HCT116 (cell line): ENCODE data around the gene LTA4H. TPM values are rescaled to one million over a fixed set of nuclear protein-coding genes. Genes with fewer than 3 reads are reported as not detected.

Experiments
- ATAC-seq: fragments of 200-7000 bp; cut with Tn5 transposase; 2 replicates; pipeline ENCODE4 v1.9.1; 2020; ENCODE audit warnings: mild to moderate bottlenecking, moderate library complexity
- BruUV-seq: library from RNA; stranded (reverse); fragments of 400-500 nt; replicated peaks from 2 replicates; lab custom pipeline; 2021; lab: Mats Ljungman, UMichigan
- CTCF ChIA-PET: fragments of 300-600 bp; sonication (Branson Sonifier 250); formaldehyde crosslinking; loops from one replicate; lab custom pipeline; 2021; ENCODE audit warnings: antibody characterized with exemption; lab: Charles Lee
- POLR2A ChIA-PET: fragments of 300-600, 350-600 bp; sonication (Branson Sonifier 250); formaldehyde crosslinking; loops from one replicate; lab custom pipeline; 2021; ENCODE audit warnings: antibody characterized with exemption; lab: Charles Lee
- RAD21 ChIA-PET, 2 experiments: fragments of 300-600 bp; sonication (Branson Sonifier 250); formaldehyde crosslinking; loops; one replicate each; lab custom pipeline; 2023; ENCODE audit warnings: low total read pairs in 2 of 2; ENCODE audit not compliant: uncharacterized antibody in 2 of 2, unreplicated experiment in 2 of 2, low non-redundant PET in 1 of 2; lab: Charles Lee
- DNase-seq: peaks from one replicate; pipeline ENCODE4 v3.0.0-alpha.2; 2010; ENCODE audit warnings: low read depth, low spot score
- H2AFZ ChIP-seq: fragments of 200-600 bp; shearing (Covaris generic), sonication (generic); 2 replicates; pipeline ENCODE4 v1.6.1; 2017; ENCODE audit warnings: low read depth, mixed run types, mixed read lengths, antibody characterized with exemption, low read length; ENCODE audit not compliant: poor library complexity, severe bottlenecking
- H3K27ac ChIP-seq: 2 replicates; pipeline ENCODE4 v1.5.1; 2012; ENCODE audit warnings: low read depth, low read length
- H3K27me3 ChIP-seq: fragments of 200-600 bp; sonication (generic); 2 replicates; pipeline ENCODE4 v1.6.1; 2016; ENCODE audit warnings: mixed run types, low read length, mixed read lengths; ENCODE audit not compliant: insufficient read depth
- H3K36me3 ChIP-seq, 2 experiments: fragments of 200-500 bp in 1 of 2; fragments of 200-600 bp in 1 of 2; sonication (Bioruptor generic) in 1 of 2; sonication (generic) in 1 of 2; 2 replicates each; pipeline versions ENCODE4 v1.5.1 to v1.6.1; 2014 to 2016; ENCODE audit warnings: low read length in 2 of 2, inconsistent platforms in 1 of 2, mixed read lengths in 1 of 2, mixed run types in 1 of 2; ENCODE audit not compliant: insufficient read depth in 2 of 2, control insufficient read depth in 1 of 2
- H3K4me1 ChIP-seq, 2 experiments: fragments of 200-600 bp in 1 of 2; sonication (generic) in 1 of 2; 2 replicates each; pipeline versions ENCODE4 v1.5.1 to v1.6.1; 2012 to 2017; ENCODE audit warnings: low read length in 2 of 2, inconsistent platforms in 1 of 2, mild to moderate bottlenecking in 1 of 2, mixed read lengths in 1 of 2, mixed run types in 1 of 2, moderate library complexity in 1 of 2; ENCODE audit not compliant: insufficient read depth in 2 of 2, control insufficient read depth in 1 of 2
- H3K4me2 ChIP-seq: fragments of 200-600 bp; sonication (generic); 2 replicates; pipeline ENCODE4 v1.6.1; 2017; ENCODE audit warnings: mixed run types, low read length, mixed read lengths
- H3K4me3 ChIP-seq, 2 experiments: fragments of 200-600 bp in 1 of 2; sonication (generic) in 1 of 2; replicated peaks in 1 of 2; 2 replicates each; pipeline ENCODE4 v1.5.1; 2011 to 2016; ENCODE audit warnings: low read length in 2 of 2, control low read depth in 1 of 2, low read depth in 1 of 2, mild to moderate bottlenecking in 1 of 2, mixed read lengths in 1 of 2, mixed run types in 1 of 2
- H3K79me2 ChIP-seq: fragments of 200-600 bp; sonication (generic); 2 replicates; pipeline ENCODE4 v1.6.1; 2017; ENCODE audit warnings: mild to moderate bottlenecking, mixed run types, low read length, moderate library complexity, mixed read lengths; ENCODE audit not compliant: insufficient read depth
- H3K9ac ChIP-seq: fragments of 200-600 bp; sonication (generic); 2 replicates; pipeline ENCODE4 v1.6.1; 2016; ENCODE audit warnings: low read length, mixed read lengths
- H3K9me2 ChIP-seq: fragments of 200-600 bp; sonication (generic), shearing (Covaris generic); 2 replicates; pipeline ENCODE4 v1.6.1; 2017; ENCODE audit warnings: mixed run types, mild to moderate bottlenecking, moderate library complexity; ENCODE audit not compliant: insufficient read depth
- H3K9me3 ChIP-seq, 2 experiments: fragments of 200-500 bp in 1 of 2; fragments of 200-600 bp in 1 of 2; sonication (Bioruptor generic) in 1 of 2; sonication (generic) in 1 of 2; 2 replicates each; pipeline ENCODE4 v1.6.1; 2014 to 2017; ENCODE audit warnings: low read length in 2 of 2, mixed read lengths in 2 of 2, inconsistent platforms in 1 of 2, low read depth in 1 of 2, mild to moderate bottlenecking in 1 of 2, mixed run types in 1 of 2, moderate library complexity in 1 of 2; ENCODE audit not compliant: control insufficient read depth in 1 of 2, insufficient read depth in 1 of 2
- H4K20me1 ChIP-seq: fragments of 200-600 bp; sonication (generic), shearing (Covaris generic); 2 replicates; pipeline ENCODE4 v1.6.1; 2017; ENCODE audit warnings: mixed run types, mild to moderate bottlenecking, moderate library complexity; ENCODE audit not compliant: insufficient read depth
- CEBPB ChIP-seq: IDR thresholded peaks from 2 replicates; pipeline ENCODE4 v1.6.1; 2012; ENCODE audit warnings: low read depth
- CTCF ChIP-seq, 3 experiments: fragments of 200-600 bp in 1 of 3; sonication (generic) in 1 of 3; IDR thresholded peaks in 2 of 3; conservative IDR thresholded peaks in 1 of 3; 2 replicates each; pipeline ENCODE4 v1.5.1; 2012 to 2017; ENCODE audit warnings: low read depth in 2 of 3, low read length in 2 of 3, antibody characterized with exemption in 1 of 3, borderline replicate concordance in 1 of 3, control low read depth in 1 of 3, mild to moderate bottlenecking in 1 of 3, mixed read lengths in 1 of 3, mixed run types in 1 of 3, moderate library complexity in 1 of 3; ENCODE audit not compliant: insufficient read depth in 1 of 3
- ELF1 ChIP-seq: IDR thresholded peaks from 2 replicates; pipeline ENCODE4 v1.6.1; 2012; ENCODE audit warnings: low read depth, borderline replicate concordance
- EZH2 ChIP-seq: fragments of 200-600 bp; sonication (generic); IDR thresholded peaks from 2 replicates; pipeline ENCODE4 v1.6.1; 2017; ENCODE audit warnings: antibody characterized with exemption, mixed run types
- FOSL1 ChIP-seq: IDR thresholded peaks from 2 replicates; pipeline ENCODE4 v1.6.1; 2012; ENCODE audit warnings: low read depth
- JUND ChIP-seq: IDR thresholded peaks from 2 replicates; pipeline ENCODE4 v1.6.1; 2012
- POLR2A ChIP-seq: IDR thresholded peaks from 2 replicates; pipeline ENCODE4 v1.7.0; 2011; ENCODE audit warnings: borderline replicate concordance; ENCODE audit not compliant: insufficient read depth, insufficient read length; ENCODE audit errors: extremely low read depth
- POLR2AphosphoS5 ChIP-seq: IDR thresholded peaks from 2 replicates; pipeline ENCODE4 v1.6.1; 2011; ENCODE audit warnings: mild to moderate bottlenecking, low read depth, low read length, moderate library complexity
- RAD21 ChIP-seq: IDR thresholded peaks from 2 replicates; pipeline ENCODE4 v1.6.1; 2012; ENCODE audit warnings: low read depth, mild to moderate bottlenecking
- REST ChIP-seq: IDR thresholded peaks from 2 replicates; pipeline ENCODE4 v1.6.1; 2012; ENCODE audit warnings: low read depth
- SIN3A ChIP-seq: IDR thresholded peaks from 2 replicates; pipeline ENCODE4 v1.6.1; 2012; ENCODE audit warnings: low read depth
- SRF ChIP-seq: IDR thresholded peaks from 2 replicates; pipeline ENCODE4 v1.6.1; 2012; ENCODE audit warnings: low read depth
- intact Hi-C: fragments of 100-400 bp; cut with micrococcal nuclease; formaldehyde crosslinking; loops from 2 replicates; pipeline ENCODE4 v1.10.0; 2022
- total RNA-seq: library from RNA; stranded (reverse); gene quantifications from one replicate; pipeline ENCODE4 v1.2.1, GENCODE V29; 2021; ENCODE audit not compliant: unreplicated experiment
- TF ChIP-seq, protein P1 (sequence below): IDR thresholded peaks from 2 replicates; pipeline ENCODE4 v1.6.1; 2012
- TF ChIP-seq, protein P2 (sequence below): IDR thresholded peaks from 2 replicates; pipeline ENCODE4 v1.6.1; 2012

Gene LTA4H
- total RNA-seq, 1 experiment from 2014 or later: 163 TPM

DNA sequence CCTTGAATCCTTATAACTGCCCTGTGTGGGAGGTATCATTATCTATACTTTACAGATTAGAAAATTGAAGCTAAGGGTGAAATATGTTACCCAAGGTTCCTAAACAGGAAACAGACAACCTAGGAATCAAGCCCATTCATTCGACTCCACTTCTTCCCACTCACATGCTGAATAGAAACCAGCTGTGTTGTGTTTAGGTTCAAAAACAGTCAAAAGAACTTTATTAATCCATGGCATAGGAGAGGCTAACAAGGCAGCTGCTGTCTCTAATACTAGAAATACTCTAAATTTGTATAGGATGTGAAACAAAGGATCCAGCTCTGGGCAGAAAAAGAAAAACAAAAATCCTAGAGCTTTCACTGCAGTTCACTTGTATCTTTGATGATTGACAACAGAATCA, 82.4 kb downstream of the LTA4H start:
- H4K20me1 ChIP-seq: no peaks in the 10 kb centered on the region
- no peak overlapping the region for H3K4me2 ChIP-seq
- intact Hi-C loops: no loop called here
- no peak overlapping the region for H3K9ac ChIP-seq
- no TSS peak for BruUV-seq
- RAD21 ChIA-PET: no interaction called here
- H2AFZ ChIP-seq: no peak overlapping the region
- POLR2A ChIA-PET: interaction anchor here (3.8 kb wide), 1 partner anchor 10 kb away, joined by 11 read pairs; the partner anchor contains the start of genes AMDHD1 and CCDC38
- no peaks in the 10 kb centered on the region for H3K27me3 ChIP-seq
- H3K79me2 ChIP-seq: no peaks in the 10 kb centered on the region
- TF ChIP-seq CEBPB (no peak), CTCF (IDR thresholded peaks at IDR 0.05 in 2 of 3, conservative IDR thresholded peaks at IDR 0.05 in 1 of 3; ENCODE audit: borderline replicate concordance in 1 of 3, insufficient read depth in 1 of 3, low read depth in 2 of 3, low read length in 2 of 3) (no peak), JUND (no peak), RAD21 (no peak), ELF1 (no peak), SRF (no peak), POLR2A (no peak), REST (no peak), FOSL1 (no peak), POLR2AphosphoS5 (no peak), EZH2 (no peak), SIN3A (no peak)
- TF ChIP-seq, protein P1, sequence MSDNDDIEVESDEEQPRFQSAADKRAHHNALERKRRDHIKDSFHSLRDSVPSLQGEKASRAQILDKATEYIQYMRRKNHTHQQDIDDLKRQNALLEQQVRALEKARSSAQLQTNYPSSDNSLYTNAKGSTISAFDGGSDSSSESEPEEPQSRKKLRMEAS: no peak
- TF ChIP-seq, protein P2, sequence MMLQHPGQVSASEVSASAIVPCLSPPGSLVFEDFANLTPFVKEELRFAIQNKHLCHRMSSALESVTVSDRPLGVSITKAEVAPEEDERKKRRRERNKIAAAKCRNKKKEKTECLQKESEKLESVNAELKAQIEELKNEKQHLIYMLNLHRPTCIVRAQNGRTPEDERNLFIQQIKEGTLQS: no peak
- H3K9me3 ChIP-seq: no peaks in the 10 kb centered on the region
- H3K4me1 ChIP-seq: no peaks in the 10 kb centered on the region
- CTCF ChIA-PET: interaction anchor here (1.0 to 1.9 kb wide), 2 partner anchors 10 kb away, joined by 3 to 4 read pairs; partner anchors contain the start of genes AMDHD1 and CCDC38
- no peaks in the 10 kb centered on the region for H3K36me3 ChIP-seq
- H3K4me3 ChIP-seq: no peak overlapping the region
- ATAC-seq: no peak
- no peak overlapping the region for H3K27ac ChIP-seq
- H3K9me2 ChIP-seq: no peaks in the 10 kb centered on the region
- DNase-seq: no peak
